ENCODE data around the gene TYMP.

The TYMP gene

GRCh38 chr22:50507421-50507990, 22.3 kb downstream of the TYMP start, which contains the start of gene LMF2:
TSS of gene LMF2 (minus strand) at chr22:50507702. CDS start at chr22:50507675, 27 bp downstream.
- Histone ChIP-seq H3K9ac (ENCODE audit: low read length in 5 of 5) (peak within 1 kb of the TSS; percentile 77 to 99 (median 89)), H3K4me1 (ENCODE audit: control insufficient read depth in 5 of 5, insufficient read depth in 5 of 5, low read length in 5 of 5) (peaks cover 0 to 29% (median 28%) of the 10 kb centered on the region in 5 donors), H3K36me3 (ENCODE audit: control insufficient read depth in 5 of 5, insufficient read depth in 5 of 5, low read length in 5 of 5) (peaks cover 0 to 37% (median 30%) of the 10 kb centered on the region in 5 donors), H3K9me3 (ENCODE audit: control insufficient read depth in 5 of 5, low read length in 5 of 5) (no peaks in the 10 kb centered on the region), H3K27me3 (ENCODE audit: control insufficient read depth in 5 of 5, insufficient read depth in 4 of 5, low read length in 5 of 5) (no peaks in the 10 kb centered on the region), H3K4me3 (ENCODE audit: low read depth in 1 of 5, low read length in 5 of 5) (peak within 1 kb of the TSS; percentile 87 to 98 (median 94)), H3K27ac (ENCODE audit: low read depth, low read length) (peak within 1 kb of the TSS; percentile 88)

GRCh38 chr22:50506611-50507420, 23.0 kb downstream of the TYMP start:
- H3K36me3 ChIP-seq (ENCODE audit: control insufficient read depth in 5 of 5, insufficient read depth in 5 of 5, low read length in 5 of 5): peaks cover 0 to 36% (median 35%) of the 10 kb centered on the region in 5 donors
- peak overlapping the region; percentile 87 to 98 (median 94) for H3K4me3 ChIP-seq (ENCODE audit: low read depth in 1 of 5, low read length in 5 of 5)
- H3K9me3 ChIP-seq (ENCODE audit: control insufficient read depth in 5 of 5, low read length in 5 of 5): no peaks in the 10 kb centered on the region
- H3K9ac ChIP-seq (ENCODE audit: low read length in 5 of 5): peak overlapping the region; percentile 77 to 99 (median 89)
- peak overlapping the region; percentile 76 for H3K27ac ChIP-seq (ENCODE audit: low read depth, low read length)
- no peaks in the 10 kb centered on the region for H3K27me3 ChIP-seq (ENCODE audit: control insufficient read depth in 5 of 5, insufficient read depth in 4 of 5, low read length in 5 of 5)
- H3K4me1 ChIP-seq (ENCODE audit: control insufficient read depth in 5 of 5, insufficient read depth in 5 of 5, low read length in 5 of 5): peaks cover 0 to 29% (median 28%) of the 10 kb centered on the region in 5 donors

- peaks cover 0 to 29% (median 28%) of the 10 kb centered on the region in 5 donors for H3K4me1 ChIP-seq (ENCODE audit: control insufficient read depth in 5 of 5, insufficient read depth in 5 of 5, low read length in 5 of 5)
- no peaks in the 10 kb centered on the region for H3K9me3 ChIP-seq (ENCODE audit: control insufficient read depth in 5 of 5, low read length in 5 of 5)
- peaks cover 0 to 36% (median 35%) of the 10 kb centered on the region in 5 donors for H3K36me3 ChIP-seq (ENCODE audit: control insufficient read depth in 5 of 5, insufficient read depth in 5 of 5, low read length in 5 of 5)
- H3K27ac ChIP-seq (ENCODE audit: low read depth, low read length): no peak overlapping the region
- peak overlapping the region in 3 of 5 donors; percentile 94 to 98 (median 97) for H3K4me3 ChIP-seq (ENCODE audit: low read depth in 1 of 5, low read length in 5 of 5)
- peak overlapping the region in 2 of 5 donors; percentile 96 to 99 for H3K9ac ChIP-seq (ENCODE audit: low read length in 5 of 5)
- no peaks in the 10 kb centered on the region for H3K27me3 ChIP-seq (ENCODE audit: control insufficient read depth in 5 of 5, insufficient read depth in 4 of 5, low read length in 5 of 5)
Measured at GRCh38 chr22:50505776-50506610, 23.8 kb downstream of the TYMP start.

DNA sequence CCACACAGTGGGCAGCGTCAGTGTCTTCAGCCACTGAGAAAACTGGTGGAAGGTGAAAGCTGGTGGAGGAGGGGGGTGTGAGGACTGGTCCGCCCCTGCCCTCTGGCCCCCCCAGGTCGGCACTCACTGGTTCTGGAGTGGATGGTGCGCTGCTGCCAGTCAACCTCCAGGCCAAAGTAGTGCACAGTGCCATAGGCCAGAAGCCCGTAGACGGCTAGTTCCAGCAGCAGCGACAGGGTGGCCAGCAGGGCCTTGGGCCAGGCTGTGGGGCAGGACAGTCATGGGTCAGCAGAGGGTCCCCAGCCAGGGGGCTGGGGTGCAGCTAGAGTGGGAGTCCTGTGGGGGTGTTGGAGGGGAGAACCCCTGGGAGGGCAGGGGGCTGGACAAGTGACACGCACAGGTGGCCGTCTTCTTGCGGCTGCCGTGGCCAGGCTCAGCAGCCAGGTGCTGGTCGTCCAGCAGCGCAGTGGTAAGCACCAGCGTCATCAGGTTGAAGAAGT, 24.5 kb downstream of the TYMP start:
- H3K27me3 ChIP-seq (ENCODE audit: control insufficient read depth in 5 of 5, insufficient read depth in 4 of 5, low read length in 5 of 5): no peaks in the 10 kb centered on the region
- H3K4me3 ChIP-seq (ENCODE audit: low read depth in 1 of 5, low read length in 5 of 5): no peak overlapping the region
- peaks cover 0 to 29% (median 28%) of the 10 kb centered on the region in 5 donors for H3K4me1 ChIP-seq (ENCODE audit: control insufficient read depth in 5 of 5, insufficient read depth in 5 of 5, low read length in 5 of 5)
- H3K9ac ChIP-seq (ENCODE audit: low read length in 5 of 5): no peak overlapping the region
- no peak overlapping the region for H3K27ac ChIP-seq (ENCODE audit: low read depth, low read length)
- H3K9me3 ChIP-seq (ENCODE audit: control insufficient read depth in 5 of 5, low read length in 5 of 5): no peaks in the 10 kb centered on the region
- H3K36me3 ChIP-seq (ENCODE audit: control insufficient read depth in 5 of 5, insufficient read depth in 5 of 5, low read length in 5 of 5): peaks cover 0 to 35% (median 34%) of the 10 kb centered on the region in 5 donors

DNA sequence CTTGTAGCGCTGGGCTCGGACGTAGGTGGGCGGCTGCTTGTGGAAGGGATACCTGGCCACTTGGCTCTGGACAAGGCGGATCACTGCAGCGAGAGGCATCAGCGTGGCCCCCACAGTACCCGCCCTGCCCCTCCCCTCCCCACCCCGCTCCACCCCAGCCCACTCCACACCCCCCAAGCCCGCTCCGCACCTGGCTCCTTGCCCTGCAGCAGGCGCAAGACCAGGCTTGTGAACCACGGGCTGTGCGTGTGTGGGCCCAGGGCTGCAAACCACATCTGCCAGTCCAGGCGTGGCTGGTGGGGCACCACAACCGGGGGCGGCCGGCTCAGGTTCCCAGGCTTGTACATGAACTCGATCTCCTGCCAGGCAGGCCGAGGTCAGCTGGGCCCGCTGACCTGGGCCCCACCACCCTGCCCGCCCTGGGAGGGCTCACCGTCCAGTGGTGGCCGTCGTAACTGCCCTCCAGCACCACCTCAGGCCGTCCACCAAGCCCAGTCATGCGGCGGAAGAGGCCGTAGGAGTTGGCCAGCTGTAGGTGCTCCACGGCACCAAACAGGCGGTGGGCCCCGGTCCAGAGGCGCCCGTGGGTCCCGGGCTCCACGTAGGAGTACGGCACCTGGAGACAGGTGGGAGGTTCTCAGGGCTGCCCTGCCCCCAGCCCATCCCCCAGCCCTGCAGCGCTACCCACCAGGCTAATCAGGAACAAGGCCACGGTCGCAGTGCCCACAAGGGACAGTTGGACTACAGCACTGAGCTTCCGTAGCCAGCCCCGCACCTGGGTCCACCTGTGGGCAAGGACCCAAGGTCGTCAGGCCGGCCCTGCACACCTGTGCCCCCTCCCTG, 25.2 kb downstream of the TYMP start:
- Histone ChIP-seq H3K4me1 (ENCODE audit: control insufficient read depth in 5 of 5, insufficient read depth in 5 of 5, low read length in 5 of 5) (peaks cover 0 to 29% (median 28%) of the 10 kb centered on the region in 5 donors), H3K27me3 (ENCODE audit: control insufficient read depth in 5 of 5, insufficient read depth in 4 of 5, low read length in 5 of 5) (no peaks in the 10 kb centered on the region), H3K36me3 (ENCODE audit: control insufficient read depth in 5 of 5, insufficient read depth in 5 of 5, low read length in 5 of 5) (peaks cover 0 to 35% (median 34%) of the 10 kb centered on the region in 5 donors), H3K9ac (ENCODE audit: low read length in 5 of 5) (no peak overlapping the region), H3K9me3 (ENCODE audit: control insufficient read depth in 5 of 5, low read length in 5 of 5) (no peaks in the 10 kb centered on the region), H3K4me3 (ENCODE audit: low read depth in 1 of 5, low read length in 5 of 5) (no peak overlapping the region), H3K27ac (ENCODE audit: low read depth, low read length) (no peak overlapping the region)

GRCh38 chr22:50503475-50504145, 26.2 kb downstream of the TYMP start:
- no peak overlapping the region for H3K9ac ChIP-seq (ENCODE audit: low read length in 5 of 5)
- no peak overlapping the region for H3K27ac ChIP-seq (ENCODE audit: low read depth, low read length)
- no peak overlapping the region for H3K4me3 ChIP-seq (ENCODE audit: low read depth in 1 of 5, low read length in 5 of 5)
- H3K4me1 ChIP-seq (ENCODE audit: control insufficient read depth in 5 of 5, insufficient read depth in 5 of 5, low read length in 5 of 5): peaks cover 0 to 19% (median 18%) of the 10 kb centered on the region in 5 donors
- H3K27me3 ChIP-seq (ENCODE audit: control insufficient read depth in 5 of 5, insufficient read depth in 4 of 5, low read length in 5 of 5): no peaks in the 10 kb centered on the region
- no peaks in the 10 kb centered on the region for H3K9me3 ChIP-seq (ENCODE audit: control insufficient read depth in 5 of 5, low read length in 5 of 5)
- H3K36me3 ChIP-seq (ENCODE audit: control insufficient read depth in 5 of 5, insufficient read depth in 5 of 5, low read length in 5 of 5): peaks cover 0 to 35% (median 34%) of the 10 kb centered on the region in 5 donors

- peaks cover 0 to 35% (median 34%) of the 10 kb centered on the region in 5 donors for H3K36me3 ChIP-seq (ENCODE audit: control insufficient read depth in 5 of 5, insufficient read depth in 5 of 5, low read length in 5 of 5)
- H3K27me3 ChIP-seq (ENCODE audit: control insufficient read depth in 5 of 5, insufficient read depth in 4 of 5, low read length in 5 of 5): peaks cover 0 to under 1% (median 0%) of the 10 kb centered on the region in 5 donors
- H3K4me3 ChIP-seq (ENCODE audit: low read depth in 1 of 5, low read length in 5 of 5): no peak overlapping the region
- peaks cover 0 to 20% (median 16%) of the 10 kb centered on the region in 5 donors for H3K4me1 ChIP-seq (ENCODE audit: control insufficient read depth in 5 of 5, insufficient read depth in 5 of 5, low read length in 5 of 5)
- no peaks in the 10 kb centered on the region for H3K9me3 ChIP-seq (ENCODE audit: control insufficient read depth in 5 of 5, low read length in 5 of 5)
- H3K9ac ChIP-seq (ENCODE audit: low read length in 5 of 5): no peak overlapping the region
- H3K27ac ChIP-seq (ENCODE audit: low read depth, low read length): no peak overlapping the region
Measured at GRCh38 chr22:50502628-50503474, 27.0 kb downstream of the TYMP start.

DNA sequence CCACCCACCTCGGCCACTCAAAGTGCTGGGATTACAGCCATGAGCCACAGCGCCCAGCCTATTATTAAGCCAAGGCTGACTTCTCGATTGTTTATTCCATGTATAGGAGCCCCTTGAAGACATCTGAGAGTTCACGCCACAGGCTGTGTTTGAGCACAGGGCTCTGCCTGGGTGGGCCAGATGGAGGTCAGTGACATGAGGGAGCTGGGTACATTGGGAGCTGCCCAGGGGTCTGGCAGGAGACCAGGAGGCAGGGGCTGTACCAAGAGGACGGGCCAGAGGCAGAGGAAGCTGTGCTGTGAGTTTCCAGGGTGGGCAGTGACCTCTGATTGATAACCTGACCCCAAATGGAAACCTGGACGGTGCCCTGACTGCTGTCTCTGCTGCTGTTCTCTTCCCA, 27.7 kb downstream of the TYMP start:
- no peak overlapping the region for H3K9ac ChIP-seq (ENCODE audit: low read length in 5 of 5)
- no peak overlapping the region for H3K27ac ChIP-seq (ENCODE audit: low read depth, low read length)
- peaks cover 0 to 35% (median 34%) of the 10 kb centered on the region in 5 donors for H3K36me3 ChIP-seq (ENCODE audit: control insufficient read depth in 5 of 5, insufficient read depth in 5 of 5, low read length in 5 of 5)
- peaks cover 0 to 3% (median 0%) of the 10 kb centered on the region in 5 donors for H3K27me3 ChIP-seq (ENCODE audit: control insufficient read depth in 5 of 5, insufficient read depth in 4 of 5, low read length in 5 of 5)
- peaks cover 0 to 17% (median 14%) of the 10 kb centered on the region in 5 donors for H3K4me1 ChIP-seq (ENCODE audit: control insufficient read depth in 5 of 5, insufficient read depth in 5 of 5, low read length in 5 of 5)
- H3K9me3 ChIP-seq (ENCODE audit: control insufficient read depth in 5 of 5, low read length in 5 of 5): no peaks in the 10 kb centered on the region
- H3K4me3 ChIP-seq (ENCODE audit: low read depth in 1 of 5, low read length in 5 of 5): no peak overlapping the region
